ENCODE results near the gene TAOK3.

GRCh38 chr12:118213452-118213851, 159.3 kb downstream of the TAOK3 start:
- TF ChIP-seq POLR2A (IDR thresholded peaks at IDR 0.05) (no peak), CTCF (IDR thresholded peaks at IDR 0.05) (no peak)

Measured in prostate gland (tissue), 2 donors.